ENCODE data around the gene TTC3.
"Not testable (repeated sequence)": the region's sequence is repeated elsewhere in the genome, so short reads cannot be mapped to it uniquely, and the experiment has no call there.

TTC3 gene

GRCh38 chr21:37222248-37222647, 149.2 kb downstream of the TTC3 start:
- DNase-seq (ENCODE audit: low spot score) = not testable (repeated sequence)

GRCh38 chr21:37223804-37224345, 150.8 kb downstream of the TTC3 start:
- DNase-seq (ENCODE audit: low spot score) = no peak

- DNase-seq (ENCODE audit: low spot score) = no peak
These were observed 152.1 kb downstream of the TTC3 start for GRCh38 chr21:37224861-37225839.

- DNase-seq (ENCODE audit: low spot score) = no peak
These were observed 153.2 kb downstream of the TTC3 start for GRCh38 chr21:37226041-37226920.

GRCh38 chr21:37227071-37228002, 154.3 kb downstream of the TTC3 start:
- no peak for DNase-seq (ENCODE audit: low spot score)

- DNase-seq (ENCODE audit: low spot score) = no peak
These were observed 154.9 kb downstream of the TTC3 start for GRCh38 chr21:37228003-37228400.

GRCh38 chr21:37230632-37231248, 157.7 kb downstream of the TTC3 start:
- no peak for DNase-seq (ENCODE audit: low spot score)

- no peak for DNase-seq (ENCODE audit: low spot score)
These were observed 158.2 kb downstream of the TTC3 start for GRCh38 chr21:37231249-37231645.

GRCh38 chr21:37231671-37232070, 158.6 kb downstream of the TTC3 start:
- no peak for DNase-seq (ENCODE audit: low spot score)

GRCh38 chr21:37232274-37233018, 159.4 kb downstream of the TTC3 start:
- no peak for DNase-seq (ENCODE audit: low spot score)

GRCh38 chr21:37233551-37234146, 160.6 kb downstream of the TTC3 start:
- no peak for DNase-seq (ENCODE audit: low spot score)

- DNase-seq (ENCODE audit: low spot score) = no peak
These were observed 164.3 kb downstream of the TTC3 start for GRCh38 chr21:37237346-37237745.

- DNase-seq (ENCODE audit: low spot score) = peak; percentile 45
These were observed 164.7 kb downstream of the TTC3 start for GRCh38 chr21:37237764-37238163.

GRCh38 chr21:37240978-37241377, 167.9 kb downstream of the TTC3 start:
- DNase-seq (ENCODE audit: low spot score) = no peak

- DNase-seq (ENCODE audit: low spot score) = no peak
These were observed 168.4 kb downstream of the TTC3 start for GRCh38 chr21:37241426-37241825.

GRCh38 chr21:37243961-37244360, 170.9 kb downstream of the TTC3 start:
- no peak for DNase-seq (ENCODE audit: low spot score)

GRCh38 chr21:37244501-37245095, 171.5 kb downstream of the TTC3 start:
- no peak for DNase-seq (ENCODE audit: low spot score)

- no peak for DNase-seq (ENCODE audit: low spot score)
These were observed 172.1 kb downstream of the TTC3 start for GRCh38 chr21:37245151-37245550.

GRCh38 chr21:37248298-37248697, 175.2 kb downstream of the TTC3 start:
- no peak for DNase-seq (ENCODE audit: low spot score)
